ENCODE measurements around the gene PRDM15. TPM values are rescaled to one million over a fixed set of nuclear protein-coding genes. Genes with fewer than 3 reads are reported as not detected.

PRDM15 gene
- total RNA-seq, 8 experiments from 2014 or later: 2.9 to 9.9 (median 4.7) TPM

- no peak overlapping the region for H3K4me3 ChIP-seq
- no peak overlapping the region for H3K27ac ChIP-seq
- H3K4me1 ChIP-seq (replicated peaks in 1 of 2): no peaks in the 10 kb centered on the region
- ATAC-seq (replicated peaks in 6 of 8): no peak
- in situ Hi-C loops (cut with MboI; ENCODE audit: low pct_unique_long_range_greater_than_20kb in 2 of 9, low sequenced_read_pairs in 9 of 9, unreplicated experiment in 9 of 9): no loop called here
- WGBS, 10 experiments: 100% methylated on average over 1 to 2 of the region's 21 CpGs; no CpG with 5 or more reads in 8 of the 10 experiments
Measured at GRCh38 chr21:41830764-41831452, 48.2 kb downstream of the PRDM15 start.

- 80 to 100% (median 92%) methylated on average over 1 of the region's 2 CpGs; no CpG with 5 or more reads in 6 of the 10 experiments for WGBS, 10 experiments
- in situ Hi-C loops (cut with MboI; ENCODE audit: low pct_unique_long_range_greater_than_20kb in 2 of 9, low sequenced_read_pairs in 9 of 9, unreplicated experiment in 9 of 9): no loop called here
Measured at GRCh38 chr21:41830145-41830707, 48.9 kb downstream of the PRDM15 start.

GRCh38 chr21:41828884-41829360 is 50.2 kb downstream of the PRDM15 start:
- in situ Hi-C loops (cut with MboI; ENCODE audit: low pct_unique_long_range_greater_than_20kb in 2 of 9, low sequenced_read_pairs in 9 of 9, unreplicated experiment in 9 of 9): loop anchor here in 1 of 9 experiments (10.0 kb wide), 1 partner anchor 286 kb away; no protein-coding TSS in a partner anchor
- Histone ChIP-seq H3K4me1 (replicated peaks in 1 of 2) (no peaks in the 10 kb centered on the region), H3K4me3 (no peak overlapping the region), H3K27ac (no peak overlapping the region)
- ATAC-seq (replicated peaks in 6 of 8): no peak
- WGBS, 10 experiments: 42 to 100% (median 73%) methylated on average over 1 to 3 of the region's 3 CpGs; no CpG with 5 or more reads in 4 of the 10 experiments

More at GRCh38 chr21:41830145-41830707, 48.9 kb downstream of the PRDM15 start:
- Histone ChIP-seq H3K4me3 (no peak overlapping the region), H3K4me1 (replicated peaks in 1 of 2) (no peaks in the 10 kb centered on the region), H3K27ac (no peak overlapping the region)
- no peak for ATAC-seq (replicated peaks in 6 of 8)

- in situ Hi-C loops (cut with MboI; ENCODE audit: low pct_unique_long_range_greater_than_20kb in 2 of 9, low sequenced_read_pairs in 9 of 9, unreplicated experiment in 9 of 9): loop anchor here in 1 of 9 experiments (10.0 kb wide), 1 partner anchor 287 kb away; no protein-coding TSS in a partner anchor
- 70 to 100% (median 90%) methylated on average over 4 to 12 of the region's 42 CpGs; no CpG with 5 or more reads in 3 of the 10 experiments for WGBS, 10 experiments
- Histone ChIP-seq H3K4me3 (no peak overlapping the region), H3K27ac (no peak overlapping the region), H3K4me1 (replicated peaks in 1 of 2) (no peaks in the 10 kb centered on the region)
- no peak for ATAC-seq (replicated peaks in 6 of 8)
Measured at GRCh38 chr21:41827951-41828883, 50.9 kb downstream of the PRDM15 start.

- Histone ChIP-seq H3K4me1 (replicated peaks in 1 of 2) (no peaks in the 10 kb centered on the region), H3K4me3 (no peak overlapping the region), H3K27ac (no peak overlapping the region)
- ATAC-seq (replicated peaks in 6 of 8): no peak
- WGBS, 10 experiments: 79 to 100% (median 96%) methylated on average over 1 to 10 of the region's 16 CpGs; no CpG with 5 or more reads in 3 of the 10 experiments
- in situ Hi-C loops (cut with MboI; ENCODE audit: low pct_unique_long_range_greater_than_20kb in 2 of 9, low sequenced_read_pairs in 9 of 9, unreplicated experiment in 9 of 9): loop anchor here in 1 of 9 experiments (10.0 kb wide), 1 partner anchor 289 kb away; no protein-coding TSS in a partner anchor
Measured at GRCh38 chr21:41825881-41826280, 53.3 kb downstream of the PRDM15 start.

- ATAC-seq (replicated peaks in 6 of 8): no peak
- 73 to 100% (median 95%) methylated on average over 1 to 10 of the region's 15 CpGs; no CpG with 5 or more reads in 4 of the 10 experiments for WGBS, 10 experiments
- in situ Hi-C loops (cut with MboI; ENCODE audit: low pct_unique_long_range_greater_than_20kb in 2 of 9, low sequenced_read_pairs in 9 of 9, unreplicated experiment in 9 of 9): loop anchor here in 1 of 9 experiments (10.0 kb wide), 1 partner anchor 290 kb away; no protein-coding TSS in a partner anchor
Measured at GRCh38 chr21:41825216-41825615, 53.9 kb downstream of the PRDM15 start.

GRCh38 chr21:41824466-41825207 is 54.5 kb downstream of the PRDM15 start:
- H3K27ac ChIP-seq: no peak overlapping the region
- no peak overlapping the region for H3K4me3 ChIP-seq
- H3K4me1 ChIP-seq (replicated peaks in 1 of 2): no peaks in the 10 kb centered on the region
- in situ Hi-C loops (cut with MboI; ENCODE audit: low pct_unique_long_range_greater_than_20kb in 2 of 9, low sequenced_read_pairs in 9 of 9, unreplicated experiment in 9 of 9): loop anchor here in 1 of 9 experiments (10.0 to 25.0 kb wide), 3 partner anchors 88 to 290 kb away; no protein-coding TSS in a partner anchor
- 74 to 100% (median 88%) methylated on average over 5 to 7 of the region's 22 CpGs; no CpG with 5 or more reads in 7 of the 10 experiments for WGBS, 10 experiments
- no peak for ATAC-seq (replicated peaks in 6 of 8)

More at GRCh38 chr21:41825216-41825615, 53.9 kb downstream of the PRDM15 start:
- Histone ChIP-seq H3K4me1 (replicated peaks in 1 of 2) (no peaks in the 10 kb centered on the region), H3K4me3 (no peak overlapping the region), H3K27ac (no peak overlapping the region)

GRCh38 chr21:41823906-41824305 is 55.2 kb downstream of the PRDM15 start:
- H3K27ac ChIP-seq: no peak overlapping the region
- in situ Hi-C loops (cut with MboI; ENCODE audit: low pct_unique_long_range_greater_than_20kb in 2 of 9, low sequenced_read_pairs in 9 of 9, unreplicated experiment in 9 of 9): loop anchor here in 1 of 9 experiments (10.0 to 25.0 kb wide), 3 partner anchors 88 to 291 kb away; no protein-coding TSS in a partner anchor
- 60 to 100% (median 87%) methylated on average over 1 to 5 of the region's 12 CpGs; no CpG with 5 or more reads in 4 of the 10 experiments for WGBS, 10 experiments
- H3K4me1 ChIP-seq (replicated peaks in 1 of 2): no peaks in the 10 kb centered on the region
- no peak overlapping the region for H3K4me3 ChIP-seq
- ATAC-seq (replicated peaks in 6 of 8): no peak

GRCh38 chr21:41823166-41823565 is 56.0 kb downstream of the PRDM15 start:
- Histone ChIP-seq H3K4me3 (no peak overlapping the region), H3K4me1 (replicated peaks in 1 of 2) (no peaks in the 10 kb centered on the region), H3K27ac (no peak overlapping the region)
- in situ Hi-C loops (cut with MboI; ENCODE audit: low pct_unique_long_range_greater_than_20kb in 2 of 9, low sequenced_read_pairs in 9 of 9, unreplicated experiment in 9 of 9): loop anchor here in 1 of 9 experiments (10.0 to 25.0 kb wide), 3 partner anchors 89 to 292 kb away; no protein-coding TSS in a partner anchor
- no peak for ATAC-seq (replicated peaks in 6 of 8)
- WGBS, 10 experiments: 0 to 95% (median 81%) methylated on average over 1 to 8 of the region's 21 CpGs; no CpG with 5 or more reads in 5 of the 10 experiments

GRCh38 chr21:41821756-41822431 is 57.2 kb downstream of the PRDM15 start:
- Histone ChIP-seq H3K4me1 (replicated peaks in 1 of 2) (no peaks in the 10 kb centered on the region), H3K4me3 (no peak overlapping the region), H3K27ac (no peak overlapping the region)
- in situ Hi-C loops (cut with MboI; ENCODE audit: low pct_unique_long_range_greater_than_20kb in 2 of 9, low sequenced_read_pairs in 9 of 9, unreplicated experiment in 9 of 9): loop anchor here in 1 of 9 experiments (10.0 to 25.0 kb wide), 3 partner anchors 90 to 293 kb away; no protein-coding TSS in a partner anchor
- 88 to 100% (median 95%) methylated on average over 1 to 20 of the region's 32 CpGs; no CpG with 5 or more reads in 3 of the 10 experiments for WGBS, 10 experiments
- ATAC-seq (replicated peaks in 6 of 8): no peak

GRCh38 chr21:41821081-41821755 is 57.9 kb downstream of the PRDM15 start:
- Histone ChIP-seq H3K4me1 (replicated peaks in 1 of 2) (no peaks in the 10 kb centered on the region), H3K4me3 (no peak overlapping the region), H3K27ac (no peak overlapping the region)
- ATAC-seq (replicated peaks in 6 of 8): no peak
- in situ Hi-C loops (cut with MboI; ENCODE audit: low pct_unique_long_range_greater_than_20kb in 2 of 9, low sequenced_read_pairs in 9 of 9, unreplicated experiment in 9 of 9): loop anchor here in 1 of 9 experiments (10.0 to 25.0 kb wide), 3 partner anchors 91 to 294 kb away; no protein-coding TSS in a partner anchor
- whole genome bisulfite sequencing, 10 experiments: 80 to 96% (median 85%) methylated on average over 1 to 4 of the region's 21 CpGs; no CpG with 5 or more reads in 7 of the 10 experiments

Data from motor neuron (in vitro differentiated cells).